NCI-H2227 treated with DMSO at 0.1 percent for 48 hours (cell line): ENCODE data around the gene PRR3.

Source experiments
- DNase-seq: peaks from one replicate; lab custom pipeline; 2025; lab: John Stamatoyannopoulos, UW

PRR3 gene

DNA sequence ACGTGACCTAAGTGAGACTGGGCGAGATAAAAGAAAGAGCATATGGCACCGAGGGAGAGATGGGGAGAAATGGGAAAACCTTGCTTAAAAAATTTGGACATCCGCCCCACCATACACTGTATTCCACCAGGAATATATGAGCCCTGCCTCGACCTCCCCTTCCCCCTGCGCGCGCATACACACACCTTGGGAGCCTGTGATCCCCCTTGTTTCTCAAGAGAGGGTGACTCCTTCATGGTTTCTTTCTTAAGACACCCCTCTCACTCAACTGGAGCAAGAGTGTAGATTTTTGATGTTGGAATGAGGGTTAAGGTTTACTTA, 14.6 kb downstream of the PRR3 start:
- no peak for DNase-seq

DNA sequence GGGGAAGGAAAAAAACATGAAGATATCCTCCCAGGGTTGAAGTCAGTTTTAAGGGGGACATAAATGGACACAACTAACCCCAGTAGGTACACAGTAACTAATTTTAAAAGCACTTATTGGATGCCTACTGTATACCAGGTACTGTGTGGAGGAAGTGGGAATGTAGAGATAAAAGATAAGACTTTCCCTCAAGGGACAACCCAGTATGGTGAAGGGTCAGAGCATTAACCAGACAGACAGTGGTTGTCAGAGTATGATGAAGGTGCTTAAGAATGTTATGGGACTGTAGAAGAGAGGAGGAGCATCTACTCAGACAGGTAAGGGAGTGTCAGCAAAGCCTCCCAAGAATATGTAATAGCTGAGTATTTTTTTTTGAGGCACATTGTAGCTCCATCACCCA, 15.1 kb downstream of the PRR3 start:
- DNase-seq, result no peak

DNA sequence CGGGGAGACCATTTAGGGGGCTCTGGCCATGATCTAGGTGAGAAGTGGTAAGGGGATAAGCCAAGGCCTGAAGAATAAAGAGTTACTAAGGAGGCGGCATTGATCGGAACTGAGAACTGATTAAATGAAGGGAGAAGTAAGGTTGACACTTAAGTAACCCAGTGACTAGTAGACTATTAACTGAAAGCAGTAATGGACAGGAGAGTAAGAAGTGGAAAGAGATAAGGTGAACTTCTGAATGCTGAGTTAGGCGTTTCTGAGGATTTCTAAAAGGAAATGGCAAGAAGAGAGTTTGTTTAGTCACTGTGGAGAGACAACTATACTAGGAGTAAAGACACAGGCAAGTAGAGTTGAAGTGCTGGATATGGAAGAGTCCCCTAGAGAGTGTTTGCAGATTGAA, 16.0 kb downstream of the PRR3 start:
- DNase-seq, result no peak

DNA sequence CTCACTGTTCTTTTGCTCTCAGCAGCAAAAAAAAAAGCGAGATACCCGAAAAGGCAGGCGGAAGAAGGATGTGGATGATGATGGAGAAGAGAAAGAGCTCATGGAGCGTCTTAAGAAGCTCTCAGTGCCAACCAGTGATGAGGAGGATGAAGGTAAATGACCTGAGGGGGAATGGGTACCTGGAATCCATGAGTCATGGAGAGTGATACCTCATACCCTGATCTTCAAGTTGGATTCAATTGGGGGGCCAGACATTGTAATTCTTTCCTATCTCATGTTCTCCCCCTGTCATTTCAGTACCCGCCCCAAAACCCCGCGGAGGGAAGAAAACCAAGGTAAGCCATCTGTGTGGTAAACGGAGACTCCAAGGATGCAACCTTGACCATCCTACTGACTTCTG, 21.0 kb downstream of the PRR3 start:
- DNase-seq, result no peak

DNA sequence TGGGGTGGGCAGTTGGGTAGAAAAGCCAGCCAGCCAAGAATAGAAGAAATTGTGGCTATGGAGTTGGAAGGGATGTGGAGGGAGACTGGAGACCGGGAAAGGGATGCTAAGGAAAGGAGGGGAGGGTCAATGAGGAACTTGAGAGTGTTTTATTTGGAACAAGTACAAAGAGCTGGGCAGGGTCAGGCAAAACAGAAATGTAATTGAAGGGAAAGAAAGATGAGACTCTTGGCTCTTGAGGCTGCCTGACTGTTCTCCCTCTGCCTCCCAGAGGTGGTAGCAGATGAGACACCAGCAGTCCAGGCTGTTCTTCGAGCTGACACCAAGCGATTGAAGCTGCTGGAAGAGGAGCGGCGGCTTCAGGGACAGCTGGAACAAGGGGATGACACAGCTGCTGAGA, 26.8 kb downstream of the PRR3 start:
- no peak for DNase-seq

DNA sequence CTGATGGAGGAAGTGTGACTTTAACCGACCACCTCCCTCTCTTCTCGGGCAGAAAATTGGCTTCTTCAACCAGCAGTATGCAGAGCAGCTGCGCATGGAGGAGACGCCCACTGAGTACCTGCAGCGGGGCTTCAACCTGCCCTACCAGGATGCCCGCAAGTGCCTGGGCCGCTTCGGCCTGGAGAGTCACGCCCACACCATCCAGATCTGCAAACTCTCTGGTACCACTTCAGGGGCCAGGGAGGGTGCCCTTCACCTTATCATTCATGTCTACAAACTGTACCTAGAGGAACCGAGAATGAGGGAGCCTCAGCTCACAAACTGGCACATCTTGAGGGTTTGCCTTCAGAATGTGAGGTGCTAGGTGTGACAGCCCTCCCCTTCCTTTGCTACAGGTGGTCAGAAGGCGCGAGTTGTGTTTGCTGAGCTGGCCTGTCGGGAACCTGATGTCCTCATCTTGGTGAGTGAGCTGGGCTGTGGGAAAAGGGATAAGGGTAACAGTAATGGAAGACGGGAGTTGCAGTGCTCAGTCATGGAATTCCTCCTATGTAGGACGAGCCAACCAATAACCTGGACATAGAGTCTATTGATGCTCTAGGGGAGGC, 32.8 kb downstream of the PRR3 start:
- no peak for DNase-seq

DNA sequence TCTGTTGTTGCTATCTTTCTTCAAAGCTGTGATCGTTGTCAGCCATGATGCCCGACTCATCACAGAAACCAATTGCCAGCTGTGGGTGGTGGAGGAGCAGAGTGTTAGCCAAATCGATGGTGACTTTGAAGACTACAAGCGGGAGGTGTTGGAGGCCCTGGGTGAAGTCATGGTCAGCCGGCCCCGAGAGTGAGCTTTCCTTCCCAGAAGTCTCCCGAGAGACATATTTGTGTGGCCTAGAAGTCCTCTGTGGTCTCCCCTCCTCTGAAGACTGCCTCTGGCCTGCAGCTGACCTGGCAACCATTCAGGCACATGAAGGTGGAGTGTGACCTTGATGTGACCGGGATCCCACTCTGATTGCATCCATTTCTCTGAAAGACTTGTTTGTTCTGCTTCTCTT, 33.4 kb downstream of the PRR3 start:
- no peak for DNase-seq

DNA sequence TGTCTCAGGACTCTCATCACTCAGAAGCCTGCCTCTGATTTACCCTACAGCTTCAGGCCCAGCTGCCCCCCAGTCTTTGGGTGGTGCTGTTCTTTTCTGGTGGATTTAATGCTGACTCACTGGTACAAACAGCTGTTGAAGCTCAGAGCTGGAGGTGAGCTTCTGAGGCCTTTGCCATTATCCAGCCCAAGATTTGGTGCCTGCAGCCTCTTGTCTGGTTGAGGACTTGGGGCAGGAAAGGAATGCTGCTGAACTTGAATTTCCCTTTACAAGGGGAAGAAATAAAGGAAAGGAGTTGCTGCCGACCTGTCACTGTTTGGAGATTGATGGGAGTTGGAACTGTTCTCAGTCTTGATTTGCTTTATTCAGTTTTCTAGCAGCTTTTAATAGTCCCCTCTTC, 33.9 kb downstream of the PRR3 start:
- DNase-seq, result no peak

DNA sequence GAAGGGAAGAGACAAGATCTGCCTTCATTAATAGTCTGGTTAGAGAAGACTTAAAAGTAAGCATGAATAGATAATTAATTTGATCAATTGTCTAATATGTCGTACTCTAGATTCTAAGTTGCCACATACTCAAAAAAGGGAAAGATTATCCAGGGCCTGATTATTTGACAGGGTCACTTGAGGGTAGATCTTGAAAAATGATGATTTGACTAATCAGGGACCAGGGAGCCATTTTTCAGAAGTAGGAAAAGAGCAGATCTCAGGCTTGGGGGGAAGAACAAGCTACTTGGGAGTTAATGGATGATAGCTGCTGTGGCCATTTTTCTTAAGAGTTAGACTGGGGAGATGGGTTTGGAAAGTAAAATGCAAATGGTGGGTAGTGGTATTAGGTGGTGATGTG, 35.2 kb downstream of the PRR3 start:
- no peak for DNase-seq

DNA sequence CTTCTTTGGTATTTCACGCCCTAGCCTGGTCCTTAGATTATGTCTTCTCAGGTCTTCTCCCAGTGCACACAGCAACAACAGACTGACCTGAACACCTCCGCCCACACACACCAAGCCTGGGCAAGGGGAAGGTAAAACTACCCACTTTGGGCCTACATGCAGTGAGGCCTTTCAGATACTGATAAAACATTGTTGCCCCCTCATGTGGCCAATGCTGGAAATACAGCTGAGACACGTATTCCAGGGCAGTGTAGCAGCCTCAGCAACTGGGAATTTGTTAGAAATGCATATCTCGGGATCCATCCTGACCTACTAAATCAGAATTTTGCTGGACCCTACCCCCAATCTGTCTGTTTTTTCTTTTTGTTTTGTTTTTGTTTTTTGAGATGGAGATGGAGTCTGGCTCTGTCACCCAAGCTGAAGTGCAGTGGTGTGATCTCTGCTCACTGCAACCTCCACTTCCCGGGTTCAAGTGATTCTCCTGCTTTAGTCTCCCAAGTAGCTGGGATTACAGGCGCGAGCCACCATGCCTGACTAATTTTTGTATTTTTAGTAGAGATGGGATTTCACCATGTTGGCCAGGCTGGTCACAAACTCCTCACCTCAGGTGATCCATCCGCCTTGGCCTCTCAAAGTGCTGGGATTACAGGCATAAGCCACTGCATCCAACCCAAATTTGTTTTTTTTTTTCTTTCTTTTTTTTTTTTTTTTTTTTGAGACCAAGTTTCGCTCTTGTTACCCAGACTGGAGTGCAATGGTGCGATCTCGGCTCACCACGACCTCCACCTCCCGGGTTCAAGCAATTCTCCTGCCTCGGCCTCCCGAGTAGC, 40.4 kb downstream of the PRR3 start:
- DNase-seq, result peak; percentile 58

DNA sequence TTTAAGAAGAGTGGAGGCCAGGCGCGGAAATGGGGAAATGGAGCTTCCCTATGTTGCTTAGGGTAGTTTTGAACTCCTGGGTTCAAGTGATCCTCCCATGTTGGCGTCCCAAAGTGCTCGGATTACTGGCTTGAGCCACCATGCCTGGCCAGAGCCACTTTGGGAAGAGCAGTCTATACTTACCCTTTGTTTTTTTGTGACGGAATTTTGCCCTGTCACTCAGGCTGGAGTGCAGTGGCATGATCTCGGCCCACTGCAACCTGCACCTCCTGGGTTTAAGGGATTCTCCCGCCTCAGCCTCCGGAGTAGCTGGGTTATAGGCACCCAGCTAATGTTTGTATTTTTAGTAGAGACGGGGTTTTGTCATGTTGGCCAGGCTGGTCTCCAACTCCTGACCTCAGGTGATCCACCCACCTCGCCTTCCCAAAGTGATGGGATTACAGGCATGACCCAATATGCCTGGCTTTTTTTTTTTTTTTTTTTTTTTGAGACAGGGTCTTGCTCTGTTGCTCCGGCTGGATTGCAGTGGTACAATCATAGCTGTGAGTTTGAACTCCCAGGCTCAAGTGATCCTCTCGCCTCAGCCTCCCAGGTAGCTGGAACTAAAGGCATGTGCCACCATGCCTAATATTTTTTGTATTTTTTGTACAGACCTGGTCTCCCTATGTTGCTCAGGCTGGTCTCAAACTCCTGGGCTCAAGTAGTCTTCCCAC, 42.0 kb downstream of the PRR3 start:
- DNase-seq, result no peak

DNA sequence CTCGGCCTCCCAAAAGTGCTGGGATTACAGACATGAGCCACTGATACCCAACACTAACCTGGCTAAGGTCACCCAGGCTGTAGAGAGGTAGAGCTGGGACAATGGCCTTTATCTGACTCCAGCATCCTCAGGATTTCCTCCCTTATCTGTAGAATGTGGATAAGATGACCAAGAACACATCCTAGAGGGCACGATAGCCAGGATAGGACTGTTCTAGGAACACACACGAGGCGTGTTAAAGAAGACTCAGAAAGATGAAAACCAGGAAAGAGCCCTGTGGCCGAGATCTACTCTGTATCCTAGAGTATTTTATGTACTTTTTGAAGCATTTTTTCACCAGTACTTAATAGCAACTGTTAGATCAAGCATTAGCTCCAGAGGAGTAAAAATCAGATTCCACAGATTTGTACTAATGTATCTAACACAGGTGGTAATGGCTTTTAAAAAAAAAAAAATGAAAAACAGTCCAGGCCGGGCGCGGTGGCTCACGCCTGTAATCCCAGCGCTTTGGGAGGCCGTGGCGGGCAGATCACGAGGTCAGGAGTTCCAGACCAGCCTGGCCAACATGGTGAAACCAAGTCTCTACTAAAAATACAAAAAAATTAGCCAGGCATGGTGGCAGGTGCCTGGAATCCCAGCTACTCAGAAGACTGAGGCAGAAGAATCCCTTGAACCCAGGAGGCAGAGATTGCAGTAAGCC, 42.7 kb downstream of the PRR3 start:
- DNase-seq, result no peak

DNA sequence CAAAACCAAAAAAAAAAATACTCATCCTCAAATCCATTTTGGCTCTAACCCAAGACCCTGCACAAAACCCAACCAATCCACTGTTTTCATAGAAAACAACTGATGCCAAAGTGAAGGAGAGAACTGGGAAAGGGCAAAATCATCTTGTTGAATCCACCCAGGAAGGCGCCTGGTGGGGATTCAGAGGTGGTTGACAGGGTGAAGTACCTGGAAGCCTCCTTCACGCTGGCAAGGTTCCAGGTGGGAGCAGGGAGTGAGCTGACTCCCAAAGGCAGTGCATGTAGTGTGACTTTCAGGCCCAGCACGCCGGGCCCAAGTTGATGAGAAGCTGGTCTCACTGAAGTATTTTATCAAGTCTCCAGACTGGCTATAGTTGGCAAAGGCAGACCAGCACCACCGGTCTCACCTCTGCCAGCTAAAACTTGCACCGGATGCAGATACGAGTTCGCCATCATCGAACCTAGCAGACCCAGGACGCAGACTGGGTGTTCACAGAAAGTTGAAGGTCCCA, 43.4 kb downstream of the PRR3 start:
- DNase-seq, result no peak

DNA sequence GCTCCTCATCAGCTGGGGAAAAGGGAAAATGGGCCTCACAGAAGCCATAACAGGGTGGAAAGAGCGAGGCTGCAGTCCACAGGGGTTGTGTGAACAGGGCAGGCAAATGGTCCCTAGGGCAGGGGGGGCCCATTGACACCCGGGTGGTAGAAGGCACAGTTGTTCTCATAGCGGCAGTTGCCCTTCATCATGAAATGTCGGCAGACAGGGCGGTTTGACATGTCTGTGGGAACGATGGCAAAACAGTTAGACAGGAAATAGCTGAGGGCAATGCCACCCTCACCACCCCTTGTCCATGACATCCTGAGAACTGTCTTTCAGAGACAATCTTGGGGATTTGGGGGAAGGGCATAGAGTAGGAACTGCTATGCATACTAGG, 44.3 kb downstream of the PRR3 start:
- no peak for DNase-seq

DNA sequence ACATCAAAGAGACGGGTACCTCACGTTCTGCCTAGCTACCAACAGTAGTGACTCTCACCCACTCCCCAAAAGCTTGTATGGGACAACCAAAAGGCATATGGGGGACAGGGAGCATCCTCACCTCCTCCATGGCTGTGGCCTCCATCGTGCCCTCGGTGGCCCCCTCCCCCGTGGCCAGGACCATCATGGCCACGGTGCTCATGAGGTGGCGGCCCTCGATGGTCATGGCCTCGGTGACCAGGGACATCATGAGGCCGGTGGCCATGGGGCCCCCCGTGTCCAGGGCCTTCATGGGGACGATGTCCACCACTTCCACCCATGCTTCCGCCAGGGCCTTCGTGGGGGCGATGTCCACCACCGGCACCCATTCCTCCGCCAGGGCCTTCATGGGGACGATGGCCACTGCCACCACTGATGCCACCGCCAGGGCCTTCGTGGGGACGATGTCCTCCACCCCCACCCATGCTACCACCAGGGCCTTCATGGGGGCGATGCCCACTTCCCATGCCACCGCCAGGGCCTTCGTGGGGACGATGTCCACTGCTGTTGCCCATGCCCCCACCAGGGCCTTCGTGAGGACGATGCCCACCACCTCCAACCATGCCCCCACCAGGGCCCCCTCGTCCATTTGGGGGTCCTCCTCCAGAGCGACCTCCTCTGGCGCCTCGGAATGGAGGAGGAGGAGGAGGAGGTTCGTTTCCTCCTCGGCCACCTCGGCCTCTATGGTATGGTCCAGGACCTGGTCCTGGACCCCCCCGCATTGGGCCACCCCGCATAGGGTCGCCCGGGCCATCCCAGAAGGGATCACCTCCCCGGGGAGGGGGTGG, 44.9 kb downstream of the PRR3 start:
- DNase-seq, result no peak

DNA sequence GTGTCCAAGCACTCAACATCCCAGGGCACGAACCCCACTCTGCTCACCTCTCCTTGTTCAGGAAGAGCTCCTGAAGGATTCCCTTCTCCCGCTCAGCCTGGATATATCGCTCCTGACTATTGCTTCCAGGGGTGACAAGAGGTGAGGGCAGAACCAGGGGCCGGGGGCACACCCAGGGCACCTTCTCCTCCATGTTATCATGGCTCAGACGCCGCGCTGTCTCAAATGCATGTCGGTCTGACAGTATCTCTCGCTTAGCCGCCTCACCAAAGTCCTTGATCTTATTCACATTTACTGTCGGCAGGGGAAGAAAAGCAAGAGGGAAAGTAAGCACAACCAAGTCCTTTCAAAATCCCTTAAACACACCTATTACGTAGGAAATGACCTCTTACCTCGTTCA, 46.9 kb downstream of the PRR3 start:
- DNase-seq, result no peak

DNA sequence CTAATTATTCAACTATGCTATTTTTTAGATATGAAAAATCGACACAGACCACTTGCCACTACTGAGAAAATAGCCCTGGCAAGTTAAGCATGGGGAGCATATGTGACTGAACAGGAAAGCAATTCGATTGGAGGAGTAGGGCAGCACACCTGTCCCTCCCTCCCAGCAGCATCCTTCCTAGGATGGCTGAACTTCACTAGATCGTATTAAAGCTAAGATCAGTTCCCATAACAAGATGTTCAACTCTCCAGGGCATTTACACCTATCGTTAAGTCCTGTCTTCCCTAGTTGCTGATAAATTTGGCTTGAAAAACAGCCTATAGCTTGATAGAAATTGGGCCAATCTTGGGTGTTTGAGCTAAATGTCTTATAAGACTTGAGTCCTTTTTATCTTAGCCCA, 53.0 kb downstream of the PRR3 start:
- no peak for DNase-seq

DNA sequence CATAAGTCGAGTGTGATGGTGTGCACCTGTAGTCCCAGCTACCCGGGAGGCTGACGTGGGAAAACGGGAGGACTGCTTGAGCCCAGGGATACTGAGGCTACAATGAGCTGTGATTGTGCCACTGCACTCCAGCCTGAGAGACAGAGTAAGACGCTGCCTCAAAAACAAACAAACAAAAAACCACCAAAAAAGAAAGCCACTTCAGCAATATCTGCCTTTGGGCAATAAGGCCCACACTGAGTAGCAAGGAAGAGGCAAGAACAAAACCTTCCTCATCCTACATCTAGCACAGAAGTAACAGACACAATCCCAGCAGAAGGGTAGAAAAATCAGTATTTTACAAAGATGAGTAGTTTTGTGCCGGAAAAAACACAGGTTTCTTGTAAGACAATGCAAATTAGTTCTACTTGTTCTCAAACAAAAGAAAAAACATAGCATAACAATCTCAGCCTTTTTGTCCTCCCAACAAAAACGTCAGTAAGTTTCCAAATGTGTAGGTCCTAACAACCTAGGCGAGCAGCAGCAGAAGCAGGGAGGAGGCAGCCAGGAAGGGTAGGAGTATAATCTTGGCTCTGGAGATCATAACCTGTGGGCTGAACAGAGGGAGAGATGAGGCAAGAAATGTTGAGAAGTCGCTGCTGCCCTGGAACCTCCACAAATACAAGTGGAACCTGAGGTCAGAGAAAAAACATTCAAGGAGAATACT, 54.2 kb downstream of the PRR3 start:
- DNase-seq, result no peak

DNA sequence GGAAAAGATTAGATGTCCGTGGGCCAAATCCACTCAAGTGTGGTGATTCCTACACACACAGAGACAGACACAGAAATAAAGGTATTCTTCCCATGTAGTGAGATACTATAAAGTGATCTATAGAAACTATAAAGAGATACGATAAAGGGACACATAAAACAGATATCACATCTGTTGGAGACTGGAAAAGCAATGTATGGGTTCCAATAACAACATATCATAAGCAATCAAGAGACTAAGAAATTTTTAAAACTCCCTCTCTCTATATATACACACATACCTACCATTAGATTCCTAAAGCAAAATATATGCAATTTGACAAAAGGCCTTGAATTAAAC, 54.7 kb downstream of the PRR3 start:
- no peak for DNase-seq

DNA sequence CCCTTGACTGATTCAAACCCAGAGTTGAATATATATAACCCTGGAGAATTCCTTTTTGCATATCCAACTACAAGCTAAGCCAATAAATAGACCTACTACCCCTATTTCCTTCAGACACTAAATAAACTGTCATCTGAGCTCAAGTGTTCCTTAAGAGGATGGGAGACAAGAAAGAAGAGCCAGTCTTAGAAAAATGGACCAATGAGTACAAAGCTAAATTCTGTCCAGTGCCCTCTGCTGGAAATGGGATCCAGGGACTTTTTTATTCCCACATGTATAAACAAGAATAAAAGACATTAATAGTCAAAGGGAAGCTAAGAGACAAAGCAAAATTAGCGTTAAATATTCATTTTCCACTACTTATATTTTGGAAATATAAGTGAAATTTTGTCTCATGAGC, 55.1 kb downstream of the PRR3 start:
- DNase-seq, result peak; percentile 22

DNA sequence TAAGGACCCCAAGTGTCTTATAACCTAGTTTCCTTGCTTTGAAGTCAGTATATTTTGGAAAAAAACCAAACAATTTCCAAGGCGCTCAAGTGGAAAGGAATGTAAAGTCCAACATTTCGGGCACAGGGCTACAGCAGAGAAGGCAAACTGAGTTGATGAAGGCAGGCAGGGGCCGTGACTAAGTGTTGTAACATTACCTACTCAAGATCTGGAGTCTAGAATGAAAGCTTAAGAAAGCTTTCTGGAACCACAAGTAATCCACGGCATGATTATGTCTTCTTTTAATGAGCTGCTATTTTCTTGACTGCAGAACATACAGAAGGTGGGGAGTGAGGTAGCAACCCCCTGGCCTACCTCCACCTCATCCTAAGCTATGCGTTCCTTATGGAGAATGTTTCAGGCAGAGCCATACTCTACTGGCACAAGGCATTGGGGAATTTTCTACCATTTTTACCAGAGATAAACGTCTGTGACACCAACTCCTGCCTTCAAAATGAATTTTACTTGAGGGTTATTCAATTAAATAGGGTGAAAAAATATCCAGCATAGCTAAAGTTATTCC, 55.7 kb downstream of the PRR3 start:
- no peak for DNase-seq
